Spleen (tissue), 11 donors: ENCODE measurements around the gene NFYC. TPM values are rescaled to one million over a fixed set of nuclear protein-coding genes. Genes with fewer than 3 reads are reported as not detected.

Source experiments
- DNase-seq: peaks from one replicate; pipeline ENCODE4 v3.0.0-alpha.2; 2020
- H3K27ac ChIP-seq, 8 donors: fragments of 200-600 bp; sonication (generic) in 7 of 8; 1 replicate in 4 of 8; 2 replicates in 4 of 8; pipeline versions ENCODE4 v1.5.0 to v1.8.0; 2016 to 2021; ENCODE audit warnings: inconsistent platforms in 4 of 8, mild to moderate bottlenecking in 4 of 8, moderate library complexity in 1 of 8
- H3K27me3 ChIP-seq, 7 donors: fragments of 200-600 bp; sonication (generic) in 6 of 7; replicated peaks in 1 of 7; 1 replicate in 4 of 7; 2 replicates in 3 of 7; pipeline versions ENCODE4 v1.5.0 to v1.8.0; 2016 to 2021; ENCODE audit warnings: inconsistent platforms in 3 of 7, mild to moderate bottlenecking in 1 of 7
- H3K36me3 ChIP-seq, 6 donors: fragments of 200-600 bp; sonication (generic) in 5 of 6; 1 replicate in 4 of 6; 2 replicates in 2 of 6; pipeline versions ENCODE4 v1.5.0 to v1.8.0; 2016 to 2021; ENCODE audit warnings: inconsistent platforms in 2 of 6
- H3K4me1 ChIP-seq, 6 donors: fragments of 200-600 bp; sonication (generic) in 5 of 6; 1 replicate in 3 of 6; 2 replicates in 3 of 6; pipeline versions ENCODE4 v1.5.0 to v1.8.0; 2016 to 2021; ENCODE audit warnings: inconsistent platforms in 3 of 6
- H3K4me3 ChIP-seq, 8 donors: fragments of 200-600 bp; sonication (generic) in 7 of 8; 1 replicate in 4 of 8; 2 replicates in 4 of 8; pipeline versions ENCODE4 v1.5.0 to v1.8.0; 2016 to 2021; ENCODE audit warnings: inconsistent platforms in 4 of 8, mild to moderate bottlenecking in 4 of 8, moderate library complexity in 2 of 8
- H3K9me3 ChIP-seq, 8 donors: fragments of 200-600 bp; sonication (generic) in 7 of 8; 1 replicate in 4 of 8; 2 replicates in 4 of 8; pipeline versions ENCODE4 v1.5.0 to v1.8.0; 2016 to 2021; ENCODE audit warnings: inconsistent platforms in 4 of 8
- POLR2A ChIP-seq, 3 donors: fragments of 450-650 bp; IDR thresholded peaks; one replicate each; pipeline ENCODE4 v1.5.1; 2017; ENCODE audit warnings: antibody characterized with exemption in 3 of 3, mild to moderate bottlenecking in 1 of 3
- POLR2AphosphoS5 ChIP-seq, 3 donors: sonication (generic); formaldehyde crosslinking; IDR thresholded peaks; one replicate each; pipeline ENCODE4 v1.5.1; 2017; ENCODE audit warnings: antibody characterized with exemption in 3 of 3
- WGBS, 5 donors: extraction: QIAGEN DNeasy Blood & Tissue Kit in 3 of 5; methylation state at CpG; one replicate each; pipeline versions ENCODE4 v1.1.5 to v1.1.7; 2013 to 2018; 5-methylcytosine and 5-hydroxymethylcytosine counted together
- intact Hi-C: fragments of 100-400 bp; cut with DNase I; formaldehyde crosslinking; loops from one replicate; pipeline ENCODE4 v1.15.0; 2023; ENCODE audit warnings: low total_unique reads
- polyA plus RNA-seq, 3 donors: library from polyadenylated mRNA; stranded (reverse); fragments of 200-250 nt; gene quantifications; one replicate each; pipeline ENCODE4 v1.2.1, GENCODE V29; 2013
- total RNA-seq, 7 donors: library from RNA; depleted of rRNA in 3 of 7; stranded (reverse); fragments of >200 nt in 3 of 7; fragmentation: NEBNext Ultra II Directional in 4 of 7; extraction: Animal tissue kit (Norgen Biotek cat#: 25700) in 4 of 7; gene quantifications; one replicate each; pipeline versions ENCODE4 v1.1.0 to v1.2.1, GENCODE V29; 2016 to 2021
- TF ChIP-seq, protein P1 (sequence below), 11 experiments: fragments of 200-600 bp in 7 of 11; fragments of 450-650 bp in 4 of 11; sonication (generic) in 4 of 11; IDR thresholded peaks in 8 of 11; conservative IDR thresholded peaks in 3 of 11; 1 replicate in 7 of 11; 2 replicates in 4 of 11; pipeline versions ENCODE4 v1.4.0 to v1.8.0; 2016 to 2021; ENCODE audit warnings: antibody characterized with exemption in 11 of 11, inconsistent platforms in 4 of 11, mild to moderate bottlenecking in 1 of 11
- donor health status: healthy with polysubstance abuse.
- donor health status: DM: no; HTN: no; CAD: no; lungs with moderate emphysema.
- donor health status: DM: no; HTN: no; CAD: no.
- donor health status: Bipolar disorder and iron deficiency.
- donor health status: healthy.
- donor health status: DM: no; HTN: no; CAD: no.
- donor health status: DM: yes; HTN: yes; CAD: no.

Gene NFYC
- total and polyA plus RNA-seq, 10 donors, result 34.6 to 99.0 (median 67.7) TPM

- no peaks in the 10 kb centered on the region for H3K9me3 ChIP-seq
- TF ChIP-seq, protein P1, sequence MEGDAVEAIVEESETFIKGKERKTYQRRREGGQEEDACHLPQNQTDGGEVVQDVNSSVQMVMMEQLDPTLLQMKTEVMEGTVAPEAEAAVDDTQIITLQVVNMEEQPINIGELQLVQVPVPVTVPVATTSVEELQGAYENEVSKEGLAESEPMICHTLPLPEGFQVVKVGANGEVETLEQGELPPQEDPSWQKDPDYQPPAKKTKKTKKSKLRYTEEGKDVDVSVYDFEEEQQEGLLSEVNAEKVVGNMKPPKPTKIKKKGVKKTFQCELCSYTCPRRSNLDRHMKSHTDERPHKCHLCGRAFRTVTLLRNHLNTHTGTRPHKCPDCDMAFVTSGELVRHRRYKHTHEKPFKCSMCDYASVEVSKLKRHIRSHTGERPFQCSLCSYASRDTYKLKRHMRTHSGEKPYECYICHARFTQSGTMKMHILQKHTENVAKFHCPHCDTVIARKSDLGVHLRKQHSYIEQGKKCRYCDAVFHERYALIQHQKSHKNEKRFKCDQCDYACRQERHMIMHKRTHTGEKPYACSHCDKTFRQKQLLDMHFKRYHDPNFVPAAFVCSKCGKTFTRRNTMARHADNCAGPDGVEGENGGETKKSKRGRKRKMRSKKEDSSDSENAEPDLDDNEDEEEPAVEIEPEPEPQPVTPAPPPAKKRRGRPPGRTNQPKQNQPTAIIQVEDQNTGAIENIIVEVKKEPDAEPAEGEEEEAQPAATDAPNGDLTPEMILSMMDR (IDR thresholded peaks at IDR 0.05 in 8 of 11, conservative IDR thresholded peaks at IDR 0.05 in 3 of 11), result no peak
- TF ChIP-seq POLR2A (IDR thresholded peaks at IDR 0.05), result peak in 1 of 3 donors; percentile 82
- peak in 1 of 3 donors; percentile 87 for TF ChIP-seq POLR2AphosphoS5 (IDR thresholded peaks at IDR 0.05)
- peak overlapping the region; percentile 27 to 70 (median 43) for H3K4me3 ChIP-seq
- no peaks in the 10 kb centered on the region for H3K36me3 ChIP-seq
- intact Hi-C loops, result no loop called here
- H3K4me1 ChIP-seq, result peaks cover 55 to 88% (median 75%) of the 10 kb centered on the region in 6 donors
- 1 to 9% (median 3%) methylated on average over 10 of the region's 10 CpGs for WGBS, 5 donors
- peak overlapping the region; percentile 36 to 89 (median 82) for H3K27ac ChIP-seq
- H3K27me3 ChIP-seq, result no peaks in the 10 kb centered on the region
- peak; percentile 84 for DNase-seq
Measured at GRCh38 chr1:40709100-40709801, 17.7 kb downstream of the NFYC start.

GRCh38 chr1:40709802-40710278 is 18.3 kb downstream of the NFYC start:
- Histone ChIP-seq H3K4me1 (peaks cover 55 to 87% (median 74%) of the 10 kb centered on the region in 6 donors), H3K4me3 (peak overlapping the region; percentile 27 to 70 (median 43))
- TF ChIP-seq, protein P1 (IDR thresholded peaks at IDR 0.05 in 8 of 11, conservative IDR thresholded peaks at IDR 0.05 in 3 of 11), result no peak
- TF ChIP-seq POLR2A (IDR thresholded peaks at IDR 0.05) (no peak), POLR2AphosphoS5 (IDR thresholded peaks at IDR 0.05) (no peak)

DNA sequence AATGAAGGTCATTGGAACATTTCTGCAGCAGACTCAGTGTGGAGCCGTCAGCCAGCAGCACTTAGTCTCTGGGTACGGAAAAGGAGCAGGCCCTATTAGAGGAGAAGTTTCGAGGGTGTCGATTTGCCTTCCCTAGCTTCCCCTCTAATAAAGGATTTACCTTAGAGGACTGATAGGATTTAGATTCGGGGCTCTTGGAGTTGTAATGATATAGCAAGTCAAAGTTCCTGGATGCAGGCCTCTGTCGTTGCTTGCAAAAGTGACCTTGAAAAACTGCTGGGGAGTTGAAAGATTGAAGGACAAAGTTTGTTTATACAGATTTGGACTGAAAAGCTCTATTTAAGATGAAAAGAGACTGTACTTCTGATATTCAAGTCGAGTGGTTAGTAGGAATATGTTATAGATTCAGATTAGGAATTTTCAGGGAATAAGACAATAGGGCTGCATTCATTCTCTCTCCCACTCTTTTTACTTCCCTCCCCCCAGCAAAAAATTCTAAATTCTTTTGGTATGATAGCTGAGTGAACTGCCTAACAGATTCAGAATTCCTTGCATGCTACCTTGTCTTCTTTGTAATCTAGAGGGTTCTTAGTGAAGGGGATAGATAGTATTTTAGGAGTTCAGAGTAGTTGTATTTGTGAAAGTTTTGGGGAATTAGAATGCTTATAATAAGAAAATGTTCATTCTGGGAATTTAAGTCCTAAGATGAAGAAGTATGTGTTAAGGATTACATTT is 19.2 kb downstream of the NFYC start:
- no peaks in the 10 kb centered on the region for H3K27me3 ChIP-seq
- peaks cover 55 to 85% (median 77%) of the 10 kb centered on the region in 6 donors for H3K4me1 ChIP-seq
- H3K27ac ChIP-seq, result peak overlapping the region; percentile 53 to 89 (median 83)
- WGBS, 5 donors, result 34 to 62% (median 53%) methylated on average over 7 of the region's 7 CpGs
- peak overlapping the region in 4 of 8 donors; percentile 39 to 70 (median 48) for H3K4me3 ChIP-seq
- no peak for DNase-seq
- TF ChIP-seq POLR2A (IDR thresholded peaks at IDR 0.05) (no peak), POLR2AphosphoS5 (IDR thresholded peaks at IDR 0.05) (no peak)
- TF ChIP-seq, protein P1 (IDR thresholded peaks at IDR 0.05 in 8 of 11, conservative IDR thresholded peaks at IDR 0.05 in 3 of 11), result no peak
- H3K9me3 ChIP-seq, result no peaks in the 10 kb centered on the region
- intact Hi-C loops, result no loop called here
- H3K36me3 ChIP-seq, result no peaks in the 10 kb centered on the region

More at GRCh38 chr1:40709802-40710278, 18.3 kb downstream of the NFYC start:
- no peak for DNase-seq
- no peaks in the 10 kb centered on the region for H3K9me3 ChIP-seq
- peak overlapping the region in 7 of 8 donors; percentile 55 to 89 (median 82) for H3K27ac ChIP-seq
- WGBS, 5 donors, result 22 to 35% (median 32%) methylated on average over 3 of the region's 3 CpGs
- H3K36me3 ChIP-seq, result no peaks in the 10 kb centered on the region
- H3K27me3 ChIP-seq, result no peaks in the 10 kb centered on the region
- intact Hi-C loops, result no loop called here
